ENCODE results near the gene DGCR8. TPM values are rescaled to one million over a fixed set of nuclear protein-coding genes. Genes with fewer than 3 reads are reported as not detected.
"Not testable (repeated sequence)": the region's sequence is repeated elsewhere in the genome, so short reads cannot be mapped to it uniquely, and the experiment has no call there.

Gene DGCR8
- polyA plus RNA-seq, 1 donor, result 41.7 TPM

- no peak for DNase-seq (ENCODE audit: low read depth)
Measured at GRCh38 chr22:20066617-20067383, 13.2 kb upstream of the DGCR8 start.

- DNase-seq (ENCODE audit: low read depth), result not testable (repeated sequence)
Measured at GRCh38 chr22:20067384-20067682, 12.7 kb upstream of the DGCR8 start.

- DNase-seq (ENCODE audit: low read depth), result no peak
Measured at GRCh38 chr22:20068640-20069039, 11.4 kb upstream of the DGCR8 start.

GRCh38 chr22:20069331-20070042, 10.6 kb upstream of the DGCR8 start:
- no peak for DNase-seq (ENCODE audit: low read depth)

GRCh38 chr22:20071524-20071972, 8.5 kb upstream of the DGCR8 start:
- DNase-seq (ENCODE audit: low read depth), result no peak

- no peak for DNase-seq (ENCODE audit: low read depth)
Measured at GRCh38 chr22:20076627-20077172, 3.3 kb upstream of the DGCR8 start.

- no peak for DNase-seq (ENCODE audit: low read depth)
Measured at GRCh38 chr22:20080445-20080775, 369 bp downstream of the DGCR8 start.

DNA sequence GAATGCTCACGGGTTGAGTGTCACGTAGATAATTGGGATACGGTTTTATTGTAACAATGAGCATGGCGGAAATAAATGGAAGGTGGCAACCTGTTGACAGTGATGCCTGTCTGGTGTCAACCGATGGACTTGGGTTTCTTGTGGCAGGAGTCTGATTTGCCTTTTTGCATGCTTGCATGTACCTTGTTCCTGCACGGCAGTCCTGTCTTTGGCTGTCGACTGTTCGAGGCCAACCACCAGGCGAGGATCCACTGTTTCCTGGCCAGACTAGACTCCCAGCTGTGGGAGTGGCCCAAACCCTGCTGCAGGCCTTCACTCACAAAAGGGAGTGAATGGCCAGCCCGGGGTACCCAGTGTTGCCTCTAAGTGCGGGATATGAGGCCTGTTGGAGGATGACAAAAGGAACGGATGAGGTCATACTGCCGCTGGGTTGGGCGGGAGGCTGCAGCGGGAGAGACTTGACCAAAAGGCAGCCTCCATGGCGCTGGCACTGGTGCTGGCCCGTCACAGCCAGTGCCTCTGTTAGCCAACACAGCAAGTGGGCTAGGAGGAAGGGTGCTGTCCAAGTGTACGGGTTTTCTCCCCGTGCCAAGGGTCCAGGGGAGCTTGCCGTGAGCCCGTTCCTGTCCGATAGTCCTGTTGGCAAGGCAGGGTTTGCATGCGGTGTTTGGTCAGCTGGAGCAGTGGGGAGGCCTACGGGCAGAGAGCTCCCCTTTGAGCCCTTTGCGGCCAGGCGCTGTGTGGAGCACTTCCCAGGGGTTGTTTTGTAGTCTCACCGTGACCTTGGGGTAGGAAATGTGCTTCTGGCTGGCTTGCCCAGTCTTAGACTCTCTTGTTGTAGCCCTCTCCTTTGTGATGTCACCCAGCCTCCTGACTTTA, 974 bp downstream of the DGCR8 start:
- peak; percentile 11 for DNase-seq (ENCODE audit: low read depth)

DNA sequence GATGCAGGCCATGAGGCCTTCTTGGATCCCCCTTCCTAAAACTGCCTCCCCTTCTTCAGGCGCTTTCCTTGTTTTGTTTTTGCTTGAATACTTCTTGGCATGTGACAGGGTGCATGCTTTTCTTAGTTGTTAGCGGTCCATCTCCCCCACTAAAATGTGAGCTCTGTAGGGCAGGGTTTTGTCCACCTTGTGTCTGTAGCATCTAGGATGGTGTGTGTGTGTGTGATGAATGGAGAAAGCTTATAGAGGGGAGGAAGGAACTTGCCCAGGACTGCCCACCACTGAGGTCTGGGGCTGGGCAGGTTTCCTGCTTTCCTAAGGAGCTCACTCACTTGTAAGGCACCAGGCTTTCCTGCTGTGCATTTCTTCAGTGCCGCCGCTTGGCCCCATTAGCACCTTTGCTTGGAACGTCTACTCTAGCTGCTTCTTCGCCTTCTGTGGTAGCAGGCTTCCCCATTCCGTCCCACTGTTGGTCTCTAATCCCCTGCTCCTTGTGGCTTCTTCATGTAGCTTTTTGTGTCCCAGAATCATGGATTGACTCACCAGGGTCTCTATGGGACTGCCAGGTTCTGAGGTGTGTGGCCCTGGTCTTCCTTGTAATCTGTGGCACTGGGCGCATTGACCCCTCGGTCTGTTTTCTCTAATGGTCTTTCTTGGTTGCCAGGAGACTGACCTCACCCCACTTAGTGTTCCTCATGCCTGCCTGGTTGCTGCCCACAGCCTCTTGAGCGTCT, 3.3 kb downstream of the DGCR8 start:
- DNase-seq (ENCODE audit: low read depth), result no peak

GRCh38 chr22:20083891-20084546, 4.0 kb downstream of the DGCR8 start:
- DNase-seq (ENCODE audit: low read depth), result no peak

- DNase-seq (ENCODE audit: low read depth), result no peak
Measured at GRCh38 chr22:20084547-20085413, 4.7 kb downstream of the DGCR8 start.

DNA sequence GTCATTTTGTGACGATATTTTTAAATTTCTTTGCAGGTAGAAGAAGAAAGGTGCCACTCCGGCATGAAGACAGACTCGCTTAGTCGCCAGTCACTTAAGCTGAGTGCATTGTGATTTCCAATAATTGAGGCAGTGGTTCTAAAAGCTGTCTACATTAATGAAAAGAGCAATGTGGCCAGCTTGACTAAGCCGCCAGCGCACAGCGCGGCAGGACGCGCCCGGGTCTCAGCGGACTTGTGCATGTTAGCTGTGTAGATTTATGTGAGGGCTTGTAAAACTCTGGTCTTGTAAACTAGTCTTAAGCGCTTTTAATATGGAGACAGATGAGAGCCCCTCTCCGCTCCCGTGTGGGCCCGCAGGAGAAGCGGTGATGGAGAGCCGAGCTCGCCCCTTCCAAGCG, 5.6 kb downstream of the DGCR8 start:
- no peak for DNase-seq (ENCODE audit: low read depth)

- DNase-seq (ENCODE audit: low read depth), result no peak
Measured at GRCh38 chr22:20086101-20086599, 6.1 kb downstream of the DGCR8 start.

DNA sequence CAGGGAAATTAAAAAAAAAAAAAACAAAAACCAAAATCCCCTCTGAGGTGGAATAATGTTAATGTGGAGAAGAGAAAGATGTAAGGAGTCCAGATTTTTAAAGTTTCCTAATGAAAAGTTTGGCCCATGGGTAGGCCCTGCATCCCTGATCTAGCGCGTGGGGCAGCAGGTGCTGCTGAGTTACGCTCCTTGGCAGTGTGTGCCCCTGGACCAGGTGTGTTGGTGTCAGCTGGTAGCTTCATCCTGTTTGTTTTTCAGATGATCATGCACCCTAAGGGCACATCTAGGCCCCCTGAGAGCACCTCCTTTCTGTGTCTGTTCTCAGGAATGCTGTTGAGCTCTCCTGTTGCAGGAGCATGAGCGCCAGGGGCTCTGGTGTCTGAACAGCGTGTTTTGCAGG, 6.7 kb downstream of the DGCR8 start:
- DNase-seq (ENCODE audit: low read depth), result no peak

GRCh38 chr22:20087319-20088262, 7.5 kb downstream of the DGCR8 start:
- no peak for DNase-seq (ENCODE audit: low read depth)

DNA sequence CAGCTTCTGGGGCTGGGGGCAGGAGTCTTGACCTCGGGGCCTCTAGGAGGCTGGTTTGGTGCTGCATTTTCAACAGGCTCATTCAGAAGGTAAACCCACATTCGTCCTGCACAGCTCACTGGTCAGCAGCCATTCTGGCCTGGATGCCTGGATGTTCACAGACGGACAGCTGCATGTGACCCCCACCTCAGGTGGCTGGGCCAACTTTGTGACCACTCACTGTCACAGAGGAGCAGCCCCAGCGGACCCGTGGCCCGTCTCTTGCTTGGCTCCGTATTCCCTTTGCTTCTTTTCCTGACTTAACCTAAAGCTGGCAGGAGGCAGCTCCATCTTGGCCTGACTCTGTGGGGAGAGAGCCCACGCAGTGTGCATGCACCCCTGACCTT, 8.2 kb downstream of the DGCR8 start:
- no peak for DNase-seq (ENCODE audit: low read depth)

- DNase-seq (ENCODE audit: low read depth), result no peak
Measured at GRCh38 chr22:20089226-20089976, 9.4 kb downstream of the DGCR8 start.

All from forelimb muscle (tissue), 1 donor.